Adrenal gland (tissue), 5 donors: ENCODE data around the gene LPP.

ENCODE experiments used
- CTCF ChIP-seq, 6 experiments: fragments of 450-650 bp in 4 of 6; fragments of 200-600 bp in 2 of 6; sonication (generic) in 1 of 6; IDR thresholded peaks; 1 replicate in 5 of 6; 2 replicates in 1 of 6; pipeline versions ENCODE4 v1.5.1 to v1.8.0; 2016 to 2021; ENCODE audit warnings: antibody characterized with exemption in 6 of 6, mild to moderate bottlenecking in 2 of 6, moderate library complexity in 1 of 6
- POLR2A ChIP-seq, 2 donors: fragments of 450-650 bp; IDR thresholded peaks; one replicate each; pipeline ENCODE4 v1.6.1; 2017; ENCODE audit warnings: antibody characterized with exemption in 2 of 2, mild to moderate bottlenecking in 2 of 2, moderate library complexity in 1 of 2
- donor health status: DM: no; HTN: no; CAD: no.

- no peak for TF ChIP-seq CTCF (IDR thresholded peaks at IDR 0.05)
- no peak for TF ChIP-seq POLR2A (IDR thresholded peaks at IDR 0.05)
Measured at GRCh38 chr3:188620752-188621151, 466.8 kb downstream of the LPP start.
